NCI-H1417 treated with DMSO at 0.1 percent for 48 hours (cell line): ENCODE results near the gene PACSIN2.

Experiments used
- DNase-seq: peaks from one replicate; lab custom pipeline; 2025; lab: John Stamatoyannopoulos, UW

Gene PACSIN2

DNA sequence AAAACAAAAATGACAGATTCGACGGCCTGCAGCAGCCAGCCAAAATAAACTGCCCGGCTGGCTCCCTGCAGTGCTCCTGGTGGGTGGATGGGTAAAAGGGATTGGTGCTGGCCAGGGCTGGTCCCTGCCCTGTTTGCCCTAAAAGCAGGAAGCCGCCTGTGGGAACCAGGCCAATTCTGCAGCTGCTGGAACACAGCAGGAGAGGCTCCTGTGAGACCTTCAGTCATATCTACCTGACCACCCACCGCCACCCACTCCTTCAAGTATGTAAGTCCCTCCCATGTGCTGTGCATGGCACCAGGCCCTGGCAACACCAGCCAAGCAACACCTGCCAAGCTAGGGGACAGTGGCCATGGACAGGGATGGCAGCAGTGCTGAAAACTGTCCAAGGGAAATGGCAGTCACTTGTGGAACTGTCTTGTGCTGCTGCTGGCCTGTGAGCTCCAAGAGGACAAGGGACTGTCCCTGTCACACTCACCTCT lies 109.2 kb downstream of the PACSIN2 start:
- DNase-seq: no peak

GRCh38 chr22:42905217-42905616 lies 109.7 kb downstream of the PACSIN2 start:
- DNase-seq: no peak

DNA sequence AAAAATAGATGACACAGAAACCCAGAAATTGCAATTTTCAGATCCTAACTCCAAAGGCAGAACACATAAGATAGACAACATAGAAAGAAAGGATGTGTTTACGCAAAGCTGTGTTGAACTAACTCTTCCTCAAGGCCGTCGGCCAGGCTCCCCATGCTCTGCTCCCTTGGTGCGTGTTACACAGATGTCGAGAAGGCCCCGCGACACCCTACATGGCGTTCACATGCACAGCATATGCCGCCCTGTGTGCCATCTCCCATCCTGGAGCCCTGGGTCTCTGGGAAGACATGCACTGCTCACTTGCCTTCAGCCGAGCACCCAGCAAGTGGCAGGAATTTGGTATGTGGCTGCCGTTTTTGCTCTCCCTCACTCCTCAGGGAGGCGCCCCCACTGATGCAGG lies 110.9 kb downstream of the PACSIN2 start:
- no peak for DNase-seq

DNA sequence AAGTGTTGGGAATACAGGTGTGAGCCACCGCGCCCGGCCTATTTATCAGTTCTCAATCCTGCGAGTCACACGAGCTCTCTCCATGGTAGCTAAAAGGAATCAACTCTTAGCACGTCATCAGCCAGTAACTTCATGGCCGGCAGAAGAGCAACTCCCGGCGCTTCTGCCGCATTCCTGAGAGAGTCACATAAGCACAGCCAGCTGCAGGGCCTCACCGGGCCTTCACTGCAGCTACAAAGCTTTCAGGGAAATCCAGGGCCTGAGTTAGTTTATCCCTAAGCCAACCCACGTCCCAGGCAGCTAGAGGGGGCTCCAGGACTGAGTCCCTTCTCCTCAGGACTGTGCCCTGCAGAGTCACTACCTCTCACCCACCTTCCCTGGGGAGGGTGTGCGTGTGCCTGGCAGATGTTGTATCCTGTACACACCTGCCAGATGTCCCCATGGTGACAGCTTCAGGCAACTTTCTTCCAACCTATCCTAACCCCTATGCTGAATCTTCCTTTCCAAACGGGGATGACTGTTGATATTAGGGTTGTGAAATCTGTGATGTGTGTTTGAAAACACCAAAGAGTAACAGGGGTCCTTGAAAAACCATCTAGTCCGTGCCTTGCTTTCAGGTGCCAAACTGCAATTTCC lies 112.0 kb downstream of the PACSIN2 start:
- no peak for DNase-seq

- DNase-seq: no peak
Observed at GRCh38 chr22:42901790-42902508, 113.0 kb downstream of the PACSIN2 start.

- DNase-seq: no peak
Observed at GRCh38 chr22:42897960-42898359, 117.0 kb downstream of the PACSIN2 start.

DNA sequence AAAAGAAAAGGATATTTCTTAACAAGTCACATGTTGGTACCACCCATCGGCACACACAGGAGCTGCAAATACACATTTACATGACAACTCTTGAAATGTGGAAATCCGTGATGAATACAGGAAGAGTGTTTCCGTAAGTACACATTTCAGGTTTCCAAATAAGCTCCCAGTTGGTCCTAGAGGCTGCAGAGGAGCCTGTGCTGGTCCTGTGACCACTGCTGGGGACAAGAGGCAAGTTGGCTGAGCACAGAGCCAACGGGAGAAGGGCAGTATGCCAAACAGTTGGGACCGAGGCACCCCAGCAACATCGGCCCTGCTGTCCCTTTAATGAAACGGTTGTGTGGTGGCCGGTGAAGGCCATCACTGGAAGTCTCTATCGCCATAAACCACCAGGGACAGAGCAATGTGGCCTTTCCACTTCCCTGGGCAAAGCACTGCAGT lies 119.4 kb downstream of the PACSIN2 start:
- no peak for DNase-seq

- DNase-seq: no peak
Observed at GRCh38 chr22:42895087-42895486, 119.9 kb downstream of the PACSIN2 start.

DNA sequence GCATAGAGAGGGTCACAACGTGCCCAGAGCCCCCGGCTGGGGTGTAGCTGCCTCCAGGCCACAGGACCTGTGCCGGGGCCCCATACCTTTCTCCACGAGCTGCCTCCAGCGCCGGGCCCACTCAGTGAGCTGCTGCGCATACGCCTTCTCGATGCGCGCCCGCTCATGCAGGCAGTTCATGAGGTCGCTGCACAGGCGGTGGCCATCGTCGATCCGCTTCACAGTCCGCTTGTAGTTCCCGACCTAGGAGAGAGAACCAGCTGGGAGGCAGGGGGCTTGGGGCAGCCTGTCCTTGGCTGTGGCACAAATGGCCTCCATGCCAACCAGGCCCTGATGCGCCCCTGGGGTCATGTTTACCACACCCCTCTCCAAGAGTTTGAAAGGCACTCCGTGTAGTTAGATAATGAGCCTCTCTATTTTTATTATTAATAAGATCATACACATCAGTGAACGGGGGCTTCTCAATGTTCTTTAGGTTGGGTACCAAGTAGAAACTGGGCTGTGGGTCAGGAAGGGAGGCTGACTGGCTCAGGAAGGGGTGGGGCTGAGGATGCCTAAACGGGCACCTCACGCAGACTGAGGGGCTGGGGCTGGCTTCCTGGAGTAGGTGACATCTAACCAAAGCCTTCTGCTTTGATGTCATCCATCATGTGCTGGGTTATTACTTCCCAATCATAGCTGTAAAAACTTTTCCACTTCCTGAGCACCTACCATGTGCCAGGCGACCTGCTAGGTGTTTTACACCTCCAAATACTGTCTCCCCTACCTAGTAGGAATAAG lies 121.4 kb downstream of the PACSIN2 start:
- DNase-seq: no peak

DNA sequence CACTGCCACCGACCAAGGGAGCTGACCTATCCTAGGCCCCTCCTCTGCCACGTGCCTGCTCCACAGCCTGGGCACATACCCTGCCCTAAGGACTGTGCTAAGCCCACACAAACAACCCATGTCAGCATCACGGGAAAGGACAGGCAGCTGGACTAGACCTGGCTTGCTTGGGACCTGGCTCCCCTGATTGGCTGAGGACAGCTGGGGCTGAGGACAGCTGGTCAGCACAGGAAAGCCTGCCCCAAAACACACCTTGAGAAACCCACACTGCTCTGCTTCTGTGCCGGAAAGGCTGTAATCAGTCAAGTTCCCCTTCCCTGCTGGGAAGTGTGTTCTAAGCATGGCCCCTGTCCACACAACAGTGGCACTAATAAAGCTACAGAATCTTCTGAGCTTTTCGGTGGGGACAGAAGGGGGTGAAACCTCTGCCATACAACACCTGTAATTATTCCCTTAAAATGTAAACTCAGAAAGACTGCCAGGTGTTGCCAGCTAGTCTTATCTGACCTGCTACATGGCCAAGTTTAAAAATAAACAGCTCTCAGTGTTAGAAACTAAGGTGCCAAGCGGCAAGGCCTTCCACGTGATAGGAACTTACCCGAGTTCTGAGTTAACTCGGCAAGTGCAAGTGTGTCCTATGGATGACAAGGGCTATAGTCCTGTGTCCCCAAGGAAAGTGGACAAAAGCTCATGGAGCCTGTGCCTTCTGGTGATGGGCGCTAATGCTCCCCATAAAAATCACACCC lies 122.2 kb downstream of the PACSIN2 start:
- no peak for DNase-seq

DNA sequence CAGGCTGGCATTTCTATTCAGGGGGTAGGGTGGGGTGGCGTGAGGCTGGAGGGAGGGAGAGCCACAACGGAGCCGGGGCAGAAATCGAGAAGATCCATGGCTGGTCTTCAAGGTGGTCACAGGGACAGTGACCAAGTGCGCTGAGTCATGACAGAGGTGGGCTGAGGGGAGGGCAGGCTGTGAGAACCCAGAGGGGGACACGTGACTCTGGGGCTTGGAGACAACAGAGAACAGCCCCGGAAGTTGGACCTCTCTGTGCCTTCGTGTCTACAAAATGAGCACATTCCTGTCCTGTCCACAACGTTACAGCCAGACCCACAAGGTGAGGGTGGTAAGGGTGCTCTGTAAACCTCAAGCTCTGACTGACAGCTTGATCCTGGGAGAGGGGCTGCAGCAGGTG lies 122.8 kb downstream of the PACSIN2 start:
- no peak for DNase-seq

- DNase-seq: no peak
Observed at GRCh38 chr22:42891696-42892095, 123.3 kb downstream of the PACSIN2 start.

DNA sequence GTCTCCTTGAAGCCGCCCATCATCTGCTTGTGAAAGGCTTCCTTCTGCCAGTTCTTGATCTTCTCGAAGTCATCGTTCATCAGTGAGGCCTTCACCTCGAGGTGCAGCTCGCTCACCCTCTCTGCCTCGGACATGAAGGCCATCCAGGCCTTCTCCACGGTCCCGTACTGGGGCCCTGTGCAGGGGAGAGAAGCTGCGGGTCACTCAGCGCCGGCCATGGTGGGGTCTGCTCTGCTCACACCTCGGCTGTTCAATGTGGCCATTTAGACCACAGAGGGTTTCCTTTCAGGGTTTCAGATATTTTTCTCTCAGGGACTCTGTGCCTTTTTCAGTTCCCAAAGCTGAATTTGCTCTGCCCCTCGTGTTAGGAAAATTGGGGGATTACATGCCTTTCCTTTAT lies 123.9 kb downstream of the PACSIN2 start:
- no peak for DNase-seq

DNA sequence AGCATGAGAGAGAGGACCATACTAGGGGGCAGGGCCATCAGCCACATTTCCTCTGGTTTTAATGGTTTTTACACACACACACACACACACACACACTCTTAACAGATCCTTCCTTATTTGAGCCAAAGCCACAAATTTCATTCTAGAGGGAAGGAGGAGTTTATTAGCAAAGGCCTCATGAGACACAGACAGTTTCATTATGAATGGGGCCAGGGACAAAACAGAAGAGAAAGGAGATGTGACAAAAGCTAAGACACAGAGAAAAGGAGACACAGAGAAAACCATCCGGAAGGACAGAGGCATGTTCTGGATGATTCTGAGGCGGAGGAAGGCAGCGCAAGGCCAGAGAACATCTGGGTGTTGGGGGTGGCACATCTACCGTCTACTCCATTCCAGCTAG lies 125.6 kb downstream of the PACSIN2 start:
- DNase-seq: no peak

DNA sequence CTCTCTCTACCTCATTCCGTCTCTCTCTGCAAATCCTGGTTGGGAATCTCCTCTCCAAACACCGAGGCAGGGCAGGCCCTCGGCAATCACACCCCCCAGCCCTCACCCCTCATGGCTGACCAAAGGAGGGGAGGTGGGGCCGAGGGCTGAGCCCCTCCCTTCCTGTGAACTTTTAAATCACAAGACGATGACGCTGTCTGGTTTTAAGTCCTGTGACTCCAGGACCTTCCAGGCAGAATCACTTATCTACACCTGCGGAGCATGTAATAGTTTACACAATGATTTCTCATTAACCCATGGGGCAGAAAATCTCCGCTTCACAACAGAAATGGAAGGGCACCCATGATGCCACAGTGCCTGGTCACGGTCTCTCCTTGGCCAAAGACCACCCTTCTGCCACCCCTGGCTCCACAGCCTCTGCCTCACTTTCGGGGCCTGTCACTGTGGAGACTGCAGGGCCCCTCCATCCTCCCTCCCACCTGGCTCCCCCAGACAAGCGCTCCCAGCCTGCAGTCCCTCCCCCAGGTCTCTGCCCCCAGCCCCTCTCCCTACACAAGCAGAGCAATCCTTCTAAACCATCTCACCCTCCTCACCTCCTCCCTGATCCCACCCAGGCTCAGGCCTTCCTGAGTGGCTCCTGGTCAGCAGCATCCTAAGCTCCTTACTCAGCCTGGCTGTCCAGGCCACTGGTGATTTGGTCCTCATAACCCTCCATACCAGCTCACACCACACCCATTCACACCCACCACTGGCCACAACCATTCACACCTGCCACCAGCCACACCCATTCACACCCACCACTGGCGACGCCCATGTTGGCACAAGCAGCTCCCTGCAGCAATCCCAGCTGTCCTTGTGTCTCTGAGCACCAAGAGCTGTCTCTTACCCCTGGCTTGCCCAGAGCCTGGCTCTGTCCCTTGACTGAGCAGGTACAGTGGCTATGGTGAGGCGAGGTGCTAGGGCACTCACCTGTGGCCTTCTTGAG lies 127.1 kb downstream of the PACSIN2 start:
- DNase-seq: no peak

- no peak for DNase-seq
Observed at GRCh38 chr22:42887120-42887519, 127.8 kb downstream of the PACSIN2 start.

GRCh38 chr22:42885446-42885845 lies 129.5 kb downstream of the PACSIN2 start:
- no peak for DNase-seq

GRCh38 chr22:42884616-42885375 lies 130.2 kb downstream of the PACSIN2 start:
- no peak for DNase-seq

GRCh38 chr22:42883970-42884369 lies 131.0 kb downstream of the PACSIN2 start:
- DNase-seq: no peak

DNA sequence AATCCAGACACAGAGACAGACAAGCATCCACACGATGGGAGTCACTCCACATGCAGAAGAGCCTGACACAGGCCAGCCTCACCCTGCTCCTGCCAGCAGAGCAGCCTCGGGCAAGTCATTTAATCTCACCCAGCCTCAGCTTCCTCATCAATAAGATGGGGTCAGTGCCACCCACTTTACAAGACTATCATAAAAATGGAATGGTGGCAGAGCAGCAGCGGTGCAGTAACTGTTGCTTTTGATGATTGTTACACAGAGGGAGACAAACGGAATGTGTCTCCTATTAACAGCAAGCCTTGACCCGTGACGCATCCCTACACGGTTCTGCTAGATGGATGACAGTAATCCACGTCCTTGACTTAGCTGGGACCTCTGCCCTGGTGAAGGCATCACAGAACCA lies 131.8 kb downstream of the PACSIN2 start:
- DNase-seq: no peak
